ENCODE data around the gene CCSER1.
A peak's percentile ranks its signal among the peaks of the same experiment; 100 is the strongest.
"Not testable (repeated sequence)": the region's sequence is repeated elsewhere in the genome, so short reads cannot be mapped to it uniquely, and the experiment has no call there.

The CCSER1 gene

GRCh38 chr4:90375081-90375480 is 247.9 kb downstream of the CCSER1 start:
- no peak for TF ChIP-seq CTCF (IDR thresholded peaks at IDR 0.05; ENCODE audit: insufficient read depth, missing control alignments)
- FAIRE-seq (no peak), DNase-seq (ENCODE audit: insufficient read length, low spot score) (no peak)

GRCh38 chr4:90393215-90393614 is 266.0 kb downstream of the CCSER1 start:
- DNase-seq (ENCODE audit: insufficient read length, low spot score): no peak
- no peak for FAIRE-seq
- no peak for TF ChIP-seq CTCF (IDR thresholded peaks at IDR 0.05; ENCODE audit: insufficient read depth, missing control alignments)

- FAIRE-seq: no peak
- DNase-seq (ENCODE audit: insufficient read length, low spot score): no peak
Observed at GRCh38 chr4:90403781-90404180, 276.6 kb downstream of the CCSER1 start.

GRCh38 chr4:90407897-90408296 is 280.7 kb downstream of the CCSER1 start:
- not testable (repeated sequence) for FAIRE-seq; DNase-seq (ENCODE audit: insufficient read length, low spot score)

More at GRCh38 chr4:90403781-90404180, 276.6 kb downstream of the CCSER1 start:
- TF ChIP-seq CTCF (IDR thresholded peaks at IDR 0.05; ENCODE audit: insufficient read depth, missing control alignments): no peak

- not testable (repeated sequence) for DNase-seq (ENCODE audit: insufficient read length, low spot score); FAIRE-seq
Observed at GRCh38 chr4:90412786-90413185, 285.6 kb downstream of the CCSER1 start.

- no peak for TF ChIP-seq CTCF (IDR thresholded peaks at IDR 0.05; ENCODE audit: insufficient read depth, missing control alignments)
- FAIRE-seq: no peak
Observed at GRCh38 chr4:90415116-90415515, 287.9 kb downstream of the CCSER1 start.

GRCh38 chr4:90419124-90419711 is 292.0 kb downstream of the CCSER1 start:
- peak; percentile 88 for TF ChIP-seq CTCF (IDR thresholded peaks at IDR 0.05; ENCODE audit: insufficient read depth, missing control alignments)
- DNase-seq (ENCODE audit: insufficient read length, low spot score): no peak
- FAIRE-seq: peak; percentile 97

More at GRCh38 chr4:90415116-90415515, 287.9 kb downstream of the CCSER1 start:
- no peak for DNase-seq (ENCODE audit: insufficient read length, low spot score)

- TF ChIP-seq CTCF (IDR thresholded peaks at IDR 0.05; ENCODE audit: insufficient read depth, missing control alignments): no peak
- FAIRE-seq: no peak
- no peak for DNase-seq (ENCODE audit: insufficient read length, low spot score)
Observed at GRCh38 chr4:90421161-90421560, 294.0 kb downstream of the CCSER1 start.

Data from D721Med (cell line).